Activated CD8-positive, alpha-beta memory T cell treated with anti-CD3 and anti-CD28 coated beads, Interleukin-2, amount 50 U/mL, for 48 hours (primary cell): ENCODE data around the gene MALAT1.
"Not testable (repeated sequence)": the region's sequence is repeated elsewhere in the genome, so short reads cannot be mapped to it uniquely, and the experiment has no call there.

Source experiments
- DNase-seq: peaks from one replicate; pipeline ENCODE4 v3.0.0-alpha.2; 2020

MALAT1 gene

DNA sequence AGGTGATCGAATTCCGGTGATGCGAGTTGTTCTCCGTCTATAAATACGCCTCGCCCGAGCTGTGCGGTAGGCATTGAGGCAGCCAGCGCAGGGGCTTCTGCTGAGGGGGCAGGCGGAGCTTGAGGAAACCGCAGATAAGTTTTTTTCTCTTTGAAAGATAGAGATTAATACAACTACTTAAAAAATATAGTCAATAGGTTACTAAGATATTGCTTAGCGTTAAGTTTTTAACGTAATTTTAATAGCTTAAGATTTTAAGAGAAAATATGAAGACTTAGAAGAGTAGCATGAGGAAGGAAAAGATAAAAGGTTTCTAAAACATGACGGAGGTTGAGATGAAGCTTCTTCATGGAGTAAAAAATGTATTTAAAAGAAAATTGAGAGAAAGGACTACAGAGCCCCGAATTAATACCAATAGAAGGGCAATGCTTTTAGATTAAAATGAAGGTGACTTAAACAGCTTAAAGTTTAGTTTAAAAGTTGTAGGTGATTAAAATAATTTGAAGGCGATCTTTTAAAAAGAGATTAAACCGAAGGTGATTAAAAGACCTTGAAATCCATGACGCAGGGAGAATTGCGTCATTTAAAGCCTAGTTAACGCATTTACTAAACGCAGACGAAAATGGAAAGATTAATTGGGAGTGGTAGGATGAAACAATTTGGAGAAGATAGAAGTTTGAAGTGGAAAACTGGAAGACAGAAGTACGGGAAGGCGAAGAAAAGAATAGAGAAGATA, at the start of gene MALAT1:
MALAT1 (plus strand) TSS at position 69 of the 736 bp plus-strand sequence.
- peak; percentile 99 for DNase-seq

DNA sequence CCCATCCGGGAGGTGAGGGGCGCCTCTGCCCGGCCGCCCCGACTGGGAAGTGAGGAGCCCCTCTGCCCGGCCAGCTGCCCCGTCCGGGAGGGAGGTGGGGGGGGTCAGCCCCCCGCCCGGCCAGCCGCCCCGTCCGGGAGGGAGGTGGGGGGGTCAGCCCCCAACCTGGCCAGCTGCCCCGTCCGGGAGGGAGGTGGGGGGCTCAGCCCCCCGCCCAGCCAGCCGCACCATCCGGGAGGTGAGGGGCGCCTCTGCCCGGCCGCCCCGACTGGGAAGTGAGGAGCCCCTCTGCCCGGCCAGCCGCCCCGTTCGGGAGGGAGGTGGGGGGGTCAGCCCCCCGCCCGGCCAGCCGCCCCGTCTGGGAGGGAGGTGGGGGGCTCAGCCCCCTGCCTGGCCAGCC, 47.5 kb upstream of the MALAT1 start:
- peak; percentile 15 for DNase-seq

DNA sequence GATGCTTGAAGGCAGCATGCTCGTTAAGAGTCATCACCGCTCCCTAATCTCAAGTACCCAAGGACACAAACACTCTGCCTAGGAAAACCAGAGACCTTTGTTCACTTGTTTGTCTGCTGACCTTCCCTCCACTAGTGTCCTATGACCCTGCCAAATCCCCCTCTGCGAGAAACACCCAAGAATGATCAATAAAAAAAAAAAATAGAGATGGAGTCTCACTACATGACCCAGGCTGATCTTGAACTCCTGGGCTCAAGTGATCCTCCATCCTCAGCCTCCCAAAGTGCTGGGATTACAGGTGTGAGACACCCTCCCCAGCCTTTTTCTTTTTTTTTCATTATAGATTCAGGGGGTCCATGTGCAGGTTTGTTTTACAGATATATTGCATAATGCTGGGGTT, 46.6 kb upstream of the MALAT1 start:
- DNase-seq = not testable (repeated sequence)

DNA sequence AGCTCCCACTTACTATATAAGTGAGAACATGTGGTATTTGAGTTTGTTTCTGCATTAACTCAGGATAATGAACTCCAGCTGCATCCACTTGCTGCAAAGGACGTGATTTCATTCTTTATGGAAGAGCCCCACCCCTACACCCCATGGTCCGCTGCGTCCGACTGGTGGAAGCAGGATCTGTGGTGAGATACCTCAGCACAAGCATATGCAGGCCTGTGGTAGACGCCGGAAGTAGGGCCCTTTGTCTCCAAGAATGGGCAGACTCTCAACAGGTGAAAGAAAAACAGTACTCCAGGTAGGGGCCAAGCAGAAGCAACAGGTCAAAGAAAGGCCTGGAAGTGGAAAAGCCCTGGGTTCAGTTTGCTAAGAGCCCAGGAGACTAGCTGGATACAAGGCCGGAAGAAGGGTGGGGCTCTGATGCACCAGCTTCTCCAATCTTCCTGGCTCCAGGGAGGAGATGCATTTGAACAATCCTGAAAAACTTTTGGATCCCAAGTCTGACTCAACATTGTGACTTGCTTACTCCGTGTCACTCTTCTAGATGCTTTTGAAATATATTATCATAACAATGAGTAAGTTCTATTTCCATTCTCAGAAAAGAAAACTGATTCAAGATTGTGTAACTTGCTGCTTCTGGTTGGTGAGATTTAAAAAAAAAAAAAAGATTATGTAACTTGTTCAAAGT, 45.9 kb upstream of the MALAT1 start:
- peak; percentile 47 for DNase-seq

DNA sequence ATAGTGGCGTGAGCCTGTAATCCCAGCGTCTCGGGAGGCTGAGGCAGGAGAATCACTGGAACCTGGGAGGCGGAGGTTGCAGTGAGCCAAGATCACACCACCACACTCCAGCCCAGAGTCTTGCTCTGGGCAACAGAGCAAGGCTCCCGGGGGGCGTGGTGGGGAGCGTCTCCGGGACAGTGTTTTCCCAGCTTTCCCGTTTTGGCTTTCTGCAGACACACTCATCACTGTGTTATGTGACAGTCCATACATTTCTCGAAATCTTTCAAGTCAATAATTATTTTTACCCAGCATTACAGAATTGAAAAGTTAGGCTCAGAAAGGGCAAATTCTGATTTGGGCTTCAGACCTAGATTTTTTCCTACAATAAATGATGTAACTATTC, 44.5 kb upstream of the MALAT1 start:
- DNase-seq = no peak

DNA sequence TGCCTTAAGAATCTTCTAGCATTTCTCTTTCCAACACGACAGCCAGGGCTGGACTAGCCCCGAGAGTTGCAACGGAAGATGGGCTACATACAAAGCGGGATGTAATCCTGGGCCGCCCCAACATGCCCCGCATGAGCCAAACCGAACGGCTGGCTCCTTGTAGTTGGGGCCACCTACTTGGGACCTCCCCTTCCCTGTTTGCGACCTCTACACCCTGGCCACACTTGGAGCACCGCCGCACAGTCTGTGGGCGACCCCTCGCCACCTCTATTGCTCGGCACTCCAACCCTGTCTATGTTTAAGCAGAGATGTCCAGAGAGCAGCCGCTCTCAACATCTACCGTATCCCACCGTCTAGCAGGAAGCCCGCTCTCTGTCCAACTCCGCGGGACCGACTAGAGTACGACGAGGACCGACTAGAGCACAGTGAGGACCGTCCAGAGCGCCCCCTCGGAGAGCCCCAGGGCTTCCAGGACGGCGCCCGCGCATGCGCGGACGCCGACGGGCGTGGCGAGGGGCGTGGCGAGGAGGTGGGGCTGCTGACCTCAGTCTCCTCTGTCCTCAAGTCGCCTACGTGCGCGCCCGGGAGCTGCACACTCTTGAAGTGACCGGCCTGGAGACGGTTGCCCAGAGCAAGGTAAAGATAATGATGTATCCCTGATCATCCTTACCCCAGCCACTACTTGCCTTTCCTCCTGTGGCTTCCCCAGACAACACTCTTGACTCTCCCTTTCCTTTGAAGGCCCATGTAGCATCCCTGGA, 44.0 kb upstream of the MALAT1 start:
- peak; percentile 94 for DNase-seq

DNA sequence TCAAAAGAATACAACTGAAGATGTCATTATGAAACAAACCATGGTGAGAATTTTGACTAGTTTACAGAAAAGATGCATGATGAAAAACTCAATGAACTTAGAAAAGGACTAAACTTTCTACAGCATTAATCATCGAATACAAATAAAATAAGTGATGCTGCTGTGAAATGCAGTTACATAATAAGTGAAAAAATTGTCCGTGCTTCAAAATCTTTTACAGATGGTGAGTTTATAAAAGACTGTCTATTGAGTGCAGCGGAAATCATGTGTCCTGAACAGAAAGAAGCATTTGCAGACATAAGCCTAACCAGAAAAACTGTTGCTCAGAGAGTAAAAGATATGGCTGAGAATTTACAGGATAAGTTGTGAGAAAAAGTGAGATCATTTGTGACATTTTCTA, 42.4 kb upstream of the MALAT1 start:
- no peak for DNase-seq

DNA sequence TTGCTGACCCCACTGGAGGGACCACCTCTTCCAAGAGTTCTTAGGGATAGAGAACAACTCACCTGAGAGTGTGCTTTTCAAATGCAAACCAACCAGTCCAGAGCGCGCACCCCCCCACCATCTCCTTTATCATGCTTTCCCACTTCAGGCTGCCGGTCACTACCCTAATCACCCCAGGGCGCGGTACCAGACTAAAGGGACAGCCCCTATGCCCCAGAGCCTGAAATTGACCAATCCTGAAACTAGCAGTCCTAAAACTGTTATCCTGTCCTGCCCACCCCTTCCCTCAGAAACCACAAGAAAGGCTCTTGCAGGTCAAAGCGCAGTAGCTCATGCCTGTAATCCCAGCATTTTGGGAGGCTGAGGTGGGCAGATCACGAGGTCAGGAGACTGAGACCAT, 39.3 kb upstream of the MALAT1 start:
- no peak for DNase-seq

DNA sequence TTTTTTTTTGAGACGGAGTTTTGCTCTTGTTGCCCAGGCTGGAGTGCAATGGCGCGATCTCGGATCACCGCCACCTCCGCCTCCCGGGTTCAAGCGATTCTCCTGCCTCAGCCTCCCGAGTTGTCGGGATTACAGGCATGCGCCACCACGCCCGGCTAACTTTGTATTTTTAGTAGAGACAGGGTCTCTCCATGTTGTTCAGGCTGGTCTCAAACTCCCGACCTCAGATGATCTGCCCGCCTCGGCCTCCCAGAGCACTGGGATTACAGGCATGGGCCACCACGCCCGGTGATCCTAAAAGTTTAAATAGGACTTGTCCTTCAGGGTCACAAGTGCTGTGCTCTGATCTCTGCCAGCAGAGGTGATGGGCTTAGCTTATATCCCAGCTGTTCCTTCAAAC, 33.4 kb upstream of the MALAT1 start:
- not testable (repeated sequence) for DNase-seq

DNA sequence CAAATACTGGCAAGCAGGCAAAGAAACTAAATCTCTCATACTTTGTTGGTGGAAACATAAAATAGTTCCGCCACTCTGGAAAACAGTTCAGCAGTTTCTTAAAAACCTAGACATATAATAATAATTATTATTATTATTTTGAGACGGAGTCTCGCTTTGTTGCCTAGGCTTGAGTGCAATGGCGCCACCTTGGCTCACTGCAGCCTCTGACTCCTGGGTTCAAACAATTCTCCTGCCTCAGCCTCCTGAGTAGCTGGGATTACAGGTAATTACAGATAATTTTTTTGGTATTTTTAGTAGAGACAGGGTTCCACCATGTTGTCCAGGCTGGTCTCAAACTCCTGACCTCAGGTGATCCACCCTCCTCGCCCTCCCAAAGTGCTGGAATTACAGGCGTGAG, 31.5 kb upstream of the MALAT1 start:
- DNase-seq = not testable (repeated sequence)

DNA sequence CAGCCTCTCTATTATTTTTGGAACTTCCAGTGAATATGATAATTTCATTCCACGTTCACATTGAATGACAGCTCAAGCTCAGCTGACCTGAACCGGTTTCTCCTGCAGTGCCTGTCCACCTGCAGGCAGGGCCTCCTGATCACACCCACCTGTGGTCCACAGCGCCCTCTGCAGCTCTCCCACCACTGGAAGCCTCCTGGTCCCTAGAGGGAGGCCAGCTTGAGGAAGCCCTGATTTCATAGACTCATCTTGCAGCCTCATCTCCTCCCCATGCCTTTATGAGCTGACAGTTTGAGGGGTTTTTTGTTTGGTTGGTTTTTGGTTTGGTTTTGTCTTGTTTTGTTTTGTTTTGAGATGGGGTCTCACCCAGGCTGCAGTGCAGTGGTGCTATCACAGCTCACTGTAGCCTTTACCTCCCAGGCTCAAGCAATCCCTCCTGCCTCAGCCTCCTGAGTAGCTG, 29.9 kb upstream of the MALAT1 start:
- no peak for DNase-seq

DNA sequence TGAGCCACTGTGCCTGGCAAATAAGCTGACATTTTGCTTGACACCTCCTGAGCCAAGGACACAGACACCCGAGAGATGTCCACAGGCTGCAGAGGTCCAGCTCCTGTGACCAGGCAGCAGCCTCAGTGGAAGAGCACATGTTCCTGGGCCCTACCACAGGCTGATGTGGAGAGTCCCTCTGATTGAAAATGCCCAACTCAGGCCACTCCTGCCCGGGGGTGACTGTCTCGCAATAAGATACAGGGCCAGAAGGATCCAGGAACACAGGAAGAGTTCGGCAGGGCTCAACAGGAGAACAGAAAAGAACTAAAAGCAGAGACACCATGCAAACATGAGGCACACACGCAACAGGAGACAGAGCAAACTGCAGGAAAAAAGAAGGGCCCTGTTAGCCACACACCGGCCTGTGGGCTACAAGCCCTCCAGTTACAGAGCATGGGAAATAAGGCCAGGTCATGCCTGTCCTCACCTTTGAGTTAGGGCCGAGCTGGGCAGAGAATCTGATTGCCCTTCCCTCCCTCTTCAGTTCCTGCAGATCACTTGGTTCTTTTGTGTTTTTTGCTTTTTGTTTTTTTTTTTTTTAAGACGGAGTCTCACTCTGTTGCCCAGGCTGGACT, 28.3 kb upstream of the MALAT1 start:
- no peak for DNase-seq

DNA sequence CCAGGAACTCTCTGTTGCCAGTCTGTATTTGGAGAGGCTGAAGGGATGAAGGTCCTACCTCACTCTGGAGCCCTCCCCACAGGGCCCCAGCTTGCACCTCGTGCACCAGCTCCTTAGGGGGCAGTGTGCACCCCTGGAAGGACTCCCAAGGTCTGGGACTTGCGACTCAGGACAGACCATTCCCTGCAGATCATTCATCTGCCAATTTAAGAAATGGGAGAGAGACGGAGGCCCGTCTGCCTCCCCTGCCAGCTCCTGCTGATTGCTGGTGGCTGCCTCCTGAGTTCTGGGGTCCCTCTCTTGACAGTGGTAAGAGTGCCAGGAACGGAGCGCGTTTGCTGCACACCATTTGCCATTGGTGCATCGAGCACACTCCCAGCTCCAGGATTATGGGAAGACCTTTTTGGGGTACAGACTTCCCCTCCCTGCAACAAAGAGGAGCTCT, 27.4 kb upstream of the MALAT1 start:
- peak; percentile 68 for DNase-seq

DNA sequence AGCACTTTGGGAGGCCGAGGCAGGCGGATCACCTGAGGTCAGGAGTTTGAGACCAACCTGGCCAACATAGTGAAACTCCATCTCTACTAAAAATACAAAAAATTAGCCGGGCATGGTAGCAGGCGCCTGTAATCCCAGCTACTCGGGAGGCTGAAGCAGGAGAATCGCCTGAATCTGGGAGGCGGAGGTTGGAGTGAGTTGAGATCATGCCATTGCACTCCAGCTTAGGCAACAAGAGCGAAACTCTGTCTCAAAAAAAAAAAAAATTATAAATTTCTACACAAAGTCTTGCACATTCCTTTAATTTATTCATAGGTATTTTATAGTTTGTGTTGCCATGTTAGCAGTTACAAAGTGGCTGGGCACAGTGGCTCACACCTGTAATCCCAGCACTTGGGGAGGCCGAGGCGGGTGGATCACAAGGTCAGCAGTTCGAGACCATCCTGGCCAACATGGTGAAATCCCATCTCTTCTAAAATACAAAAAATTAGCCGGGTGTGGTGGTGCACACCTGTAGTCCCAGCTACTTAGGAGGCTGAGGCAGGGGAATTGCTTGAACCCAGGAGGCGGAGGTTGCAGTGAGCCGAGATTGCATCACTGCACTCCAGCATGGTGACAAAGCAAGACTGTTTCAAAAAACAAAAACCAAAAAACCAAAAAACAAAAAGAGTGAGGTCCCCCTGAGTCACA, 26.1 kb upstream of the MALAT1 start:
- not testable (repeated sequence) for DNase-seq

DNA sequence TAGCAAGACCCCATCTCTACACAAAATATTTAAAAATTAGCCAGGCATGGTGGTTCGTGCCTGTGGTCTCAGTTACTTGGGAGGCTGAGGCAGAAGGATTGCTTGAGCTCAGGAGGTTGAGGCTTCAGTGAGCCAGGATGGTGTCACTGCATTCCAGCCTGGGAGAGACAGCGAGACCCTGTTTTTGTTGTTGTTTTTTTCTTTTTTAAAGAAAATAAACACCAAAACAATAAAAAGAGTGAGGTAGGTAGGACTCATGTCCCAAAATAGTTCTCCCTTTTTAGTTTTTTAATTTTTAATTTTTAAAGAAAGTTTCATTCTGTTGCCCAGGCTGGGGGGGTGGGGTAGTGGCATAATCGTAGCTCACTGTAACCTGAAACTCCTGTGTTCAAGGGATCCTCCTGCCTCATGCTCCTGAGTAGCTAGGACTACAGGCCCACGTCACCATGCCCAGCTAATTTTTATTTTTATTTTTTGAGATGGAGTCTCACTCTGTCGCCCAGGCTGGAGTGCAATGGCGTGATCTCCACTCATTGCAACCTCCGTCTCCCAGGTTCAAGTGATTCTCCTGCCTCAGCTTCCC, 25.5 kb upstream of the MALAT1 start:
- DNase-seq = no peak

DNA sequence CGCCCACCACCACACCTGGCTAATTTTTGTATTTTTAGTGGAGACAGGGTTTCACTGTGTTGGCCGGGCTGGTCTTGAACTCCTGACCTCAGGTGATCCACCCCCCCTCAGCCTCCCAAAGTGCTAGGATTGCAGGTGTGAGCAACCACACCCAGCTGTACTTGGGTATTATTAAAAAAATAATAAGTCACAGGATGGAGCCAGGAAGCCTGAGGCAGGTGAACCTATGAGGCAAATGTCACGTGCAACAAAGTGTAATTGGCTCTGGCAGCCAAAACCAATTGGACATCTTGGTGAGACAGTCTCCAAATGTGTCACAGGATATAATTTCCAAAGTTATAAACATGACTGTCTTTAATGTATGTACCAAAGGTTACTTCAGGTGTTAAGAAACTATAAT, 24.0 kb upstream of the MALAT1 start:
- no peak for DNase-seq

DNA sequence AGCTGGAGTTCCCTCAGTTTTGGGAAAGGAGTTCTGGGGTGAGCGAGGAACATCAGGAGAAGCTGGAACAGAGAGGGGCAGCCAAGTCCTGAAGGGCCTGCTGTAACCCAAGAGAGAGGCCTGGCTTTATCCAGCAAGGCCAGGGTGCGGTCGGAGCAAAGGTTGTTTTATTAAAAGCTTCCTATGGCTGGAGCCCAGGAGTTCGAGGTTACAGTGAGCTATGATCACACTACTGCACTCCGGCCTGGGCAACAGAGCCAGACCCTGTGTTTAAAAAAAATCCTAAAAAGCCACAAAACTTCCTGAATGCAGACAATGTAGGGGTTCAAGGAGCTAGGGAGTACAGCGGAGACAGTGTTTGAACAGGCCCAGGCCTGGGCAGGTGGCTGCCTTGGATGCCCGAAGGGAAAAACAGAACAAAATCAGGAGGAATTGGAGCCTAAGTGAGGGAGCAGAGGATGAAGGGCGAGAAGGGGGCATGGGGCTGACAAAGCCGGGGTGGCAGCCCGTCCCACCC, 22.2 kb upstream of the MALAT1 start:
- DNase-seq = no peak

DNA sequence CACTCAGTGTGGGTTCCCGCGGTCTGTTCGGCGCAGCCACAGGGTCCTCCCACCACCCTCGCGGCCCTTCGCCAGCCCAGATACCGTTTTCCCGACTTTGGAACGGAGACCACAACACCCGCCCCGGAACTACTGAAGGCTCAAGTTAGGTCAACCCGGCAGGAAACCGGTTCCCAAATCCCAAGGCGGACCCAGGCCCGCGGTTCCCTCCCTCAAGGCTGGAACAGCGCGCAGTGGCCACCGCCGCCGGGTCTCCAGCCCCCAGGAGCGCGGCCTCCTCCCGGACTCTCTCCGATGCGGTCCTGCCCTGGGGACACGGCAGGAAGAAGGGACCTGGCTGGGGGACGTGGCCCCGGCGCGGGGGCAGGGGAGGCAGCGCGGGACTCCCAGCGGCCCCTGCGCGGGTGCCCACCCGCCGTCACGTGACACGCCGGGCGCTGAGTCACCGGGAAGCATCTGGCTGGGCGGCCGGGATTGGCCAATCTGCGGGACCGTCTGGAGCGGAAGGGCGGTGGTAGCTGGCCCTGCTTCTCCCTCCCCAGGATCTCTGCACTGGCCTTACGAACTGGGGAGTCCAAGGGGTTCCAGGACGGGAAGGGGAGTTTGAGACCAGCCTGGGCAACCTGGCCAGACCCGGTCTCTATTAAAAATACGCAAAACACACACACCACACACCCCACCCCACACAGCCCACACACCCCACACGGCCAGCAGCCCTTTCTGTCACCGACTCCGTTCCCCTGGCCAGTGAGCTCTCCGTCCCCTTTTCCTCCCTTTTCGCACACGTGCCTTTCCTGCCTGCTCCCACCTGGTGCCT, 21.5 kb upstream of the MALAT1 start:
- peak; percentile 96 for DNase-seq

DNA sequence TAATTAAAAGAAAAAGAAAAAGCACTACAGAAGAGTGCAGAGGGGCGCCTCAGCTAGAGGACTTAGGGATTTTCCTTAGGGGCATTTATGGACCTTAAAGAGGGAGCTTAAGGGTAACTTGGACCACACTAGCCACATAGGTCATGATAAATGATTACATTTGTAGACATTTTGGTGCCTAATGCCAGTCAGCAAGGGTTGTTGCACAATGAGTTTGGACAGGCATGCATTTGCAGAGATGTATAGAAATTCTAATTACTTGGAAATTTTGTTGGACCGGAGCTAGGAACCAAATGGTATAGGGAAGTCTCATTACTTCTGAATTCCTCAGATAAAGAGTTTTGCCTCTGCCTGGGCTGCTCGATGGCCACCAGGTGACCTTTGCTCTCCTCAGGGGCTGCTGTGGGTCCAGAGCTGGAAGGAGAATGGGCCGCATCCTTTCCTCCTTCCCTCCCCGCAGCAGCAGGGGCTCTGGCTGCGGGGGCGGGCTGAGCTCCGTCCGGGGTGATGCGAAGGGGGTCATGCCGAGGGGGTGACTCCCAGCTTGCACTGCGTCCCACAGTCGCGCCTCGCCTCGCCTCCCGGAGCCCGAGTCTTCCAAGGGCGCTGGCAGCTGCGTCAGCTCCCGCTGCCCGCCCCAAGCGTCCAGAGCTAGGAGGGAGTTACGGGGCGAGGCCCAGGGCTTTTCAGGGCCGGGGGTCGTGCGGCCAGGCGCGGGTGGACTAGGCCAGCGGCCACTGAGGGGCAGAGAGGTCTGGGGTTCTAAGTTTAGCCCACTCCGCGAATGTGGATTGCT, 20.3 kb upstream of the MALAT1 start:
- DNase-seq = no peak
